ENCODE data around the gene GRIFIN. TPM values are rescaled to one million over a fixed set of nuclear protein-coding genes. Genes with fewer than 3 reads are reported as not detected.

GRIFIN gene
- total RNA-seq, 1 donor from 2014 or later, result not detected

- H3K27me3 Mint-ChIP-seq (ENCODE audit: low read depth), result no peaks in the 10 kb centered on the region
- H3K27ac Mint-ChIP-seq, result no peak overlapping the region
- intact Hi-C loops (cut with micrococcal nuclease), result no loop called here
- H3K4me3 Mint-ChIP-seq (ENCODE audit: low read depth), result no peak overlapping the region
- no peaks in the 10 kb centered on the region for H3K9me3 Mint-ChIP-seq
- no peak for DNase-seq (ENCODE audit: low spot score)
- no peaks in the 10 kb centered on the region for H3K36me3 Mint-ChIP-seq (ENCODE audit: low read depth)
- H3K4me1 Mint-ChIP-seq (ENCODE audit: low read depth), result peaks cover 27% of the 10 kb centered on the region
These were observed 34.1 kb upstream of the GRIFIN start for GRCh38 chr7:2510130-2510776.

DNA sequence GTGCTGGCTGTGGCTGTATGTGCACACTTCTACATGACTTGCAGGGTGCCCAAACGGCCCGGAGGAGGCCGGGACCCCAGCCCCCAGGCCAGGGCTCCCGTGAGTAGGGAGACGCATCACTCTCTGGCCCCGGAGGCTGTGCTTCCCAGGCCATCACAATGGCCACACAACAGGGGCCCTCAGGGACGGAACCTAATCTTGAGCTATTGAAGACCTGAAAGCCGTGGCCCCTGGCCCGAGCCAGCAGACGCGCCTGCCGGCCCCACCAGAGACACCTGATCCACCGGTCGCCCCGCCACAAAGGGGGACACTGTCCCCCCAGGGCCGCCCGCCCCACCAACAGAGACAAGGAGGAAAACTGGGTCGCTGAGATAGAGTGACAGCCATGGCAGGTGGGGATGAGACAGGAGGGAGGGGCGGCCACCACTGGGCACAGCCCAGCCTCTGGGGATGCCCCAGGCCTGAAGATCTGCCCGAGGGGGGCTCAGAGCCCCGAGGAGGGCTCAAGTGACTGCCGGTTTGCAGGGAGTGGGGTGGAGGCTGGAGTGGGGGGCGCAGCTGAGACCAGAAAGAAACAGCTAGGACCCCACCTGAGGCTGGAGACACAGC is 33.2 kb upstream of the GRIFIN start:
- DNase-seq (ENCODE audit: low spot score), result no peak
- H3K36me3 Mint-ChIP-seq (ENCODE audit: low read depth), result no peaks in the 10 kb centered on the region
- no peaks in the 10 kb centered on the region for H3K27me3 Mint-ChIP-seq (ENCODE audit: low read depth)
- H3K4me1 Mint-ChIP-seq (ENCODE audit: low read depth), result peaks cover 27% of the 10 kb centered on the region
- no peak overlapping the region for H3K27ac Mint-ChIP-seq
- peak overlapping the region; percentile 45 for H3K4me3 Mint-ChIP-seq (ENCODE audit: low read depth)
- no peaks in the 10 kb centered on the region for H3K9me3 Mint-ChIP-seq
- intact Hi-C loops (cut with micrococcal nuclease), result no loop called here

- Mint-ChIP-seq H3K4me1 (ENCODE audit: low read depth) (peaks cover 27% of the 10 kb centered on the region), H3K27ac (peak overlapping the region; percentile 55), H3K9me3 (no peaks in the 10 kb centered on the region), H3K27me3 (ENCODE audit: low read depth) (no peaks in the 10 kb centered on the region), H3K4me3 (ENCODE audit: low read depth) (peak overlapping the region; percentile 45), H3K36me3 (ENCODE audit: low read depth) (no peaks in the 10 kb centered on the region)
- intact Hi-C loops (cut with micrococcal nuclease), result no loop called here
- peak; percentile 63 for DNase-seq (ENCODE audit: low spot score)
These were observed 32.4 kb upstream of the GRIFIN start for GRCh38 chr7:2508327-2509215.

DNA sequence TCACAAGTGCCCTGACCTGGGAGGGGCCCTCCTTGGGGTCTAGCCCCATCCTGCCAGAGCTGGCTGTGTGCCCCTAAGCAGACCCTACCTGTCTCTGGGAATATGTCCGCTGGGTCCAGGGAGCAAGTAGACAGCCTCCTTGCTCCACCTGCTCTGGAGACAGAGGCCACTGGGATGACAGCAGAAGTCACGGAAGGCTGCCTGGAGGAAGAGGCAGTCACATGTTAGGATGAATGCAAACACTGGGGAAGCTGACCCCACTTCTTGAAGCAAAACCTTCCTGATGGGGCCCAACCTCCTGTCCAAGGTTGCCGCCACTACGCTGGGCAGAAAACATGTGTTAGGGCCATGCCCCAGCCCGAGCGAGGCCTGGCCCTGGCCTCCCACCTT is 31.7 kb upstream of the GRIFIN start:
- H3K4me3 Mint-ChIP-seq (ENCODE audit: low read depth), result no peak overlapping the region
- intact Hi-C loops (cut with micrococcal nuclease), result no loop called here
- no peaks in the 10 kb centered on the region for H3K36me3 Mint-ChIP-seq (ENCODE audit: low read depth)
- H3K9me3 Mint-ChIP-seq, result no peaks in the 10 kb centered on the region
- no peaks in the 10 kb centered on the region for H3K27me3 Mint-ChIP-seq (ENCODE audit: low read depth)
- peaks cover 27% of the 10 kb centered on the region for H3K4me1 Mint-ChIP-seq (ENCODE audit: low read depth)
- no peak for DNase-seq (ENCODE audit: low spot score)
- no peak overlapping the region for H3K27ac Mint-ChIP-seq

GRCh38 chr7:2507208-2507916 is 31.2 kb upstream of the GRIFIN start:
- Mint-ChIP-seq H3K9me3 (no peaks in the 10 kb centered on the region), H3K27ac (no peak overlapping the region), H3K36me3 (ENCODE audit: low read depth) (no peaks in the 10 kb centered on the region), H3K27me3 (ENCODE audit: low read depth) (no peaks in the 10 kb centered on the region), H3K4me3 (ENCODE audit: low read depth) (no peak overlapping the region), H3K4me1 (ENCODE audit: low read depth) (peaks cover 24% of the 10 kb centered on the region)
- no peak for DNase-seq (ENCODE audit: low spot score)
- intact Hi-C loops (cut with micrococcal nuclease), result no loop called here

DNA sequence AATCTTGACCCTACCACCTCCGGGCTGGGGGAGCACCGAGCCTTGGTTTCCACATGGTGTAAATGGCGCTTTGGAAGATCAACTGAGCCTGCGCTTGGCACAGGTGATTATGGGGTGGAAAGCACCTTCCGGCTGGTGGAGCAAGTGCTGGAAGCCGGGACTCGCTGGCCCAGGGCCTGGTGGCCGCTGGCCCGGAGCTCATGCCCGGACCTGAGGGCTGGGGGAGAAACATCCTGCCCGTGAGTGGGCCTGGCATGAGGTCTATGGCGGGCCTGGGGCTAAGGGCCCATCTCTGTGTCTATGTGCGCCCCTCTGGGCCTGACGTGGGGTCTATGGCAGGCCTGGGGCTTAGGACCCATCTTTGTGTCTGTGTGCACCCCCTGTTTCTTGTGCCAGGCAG is 29.2 kb upstream of the GRIFIN start:
- Mint-ChIP-seq H3K36me3 (ENCODE audit: low read depth) (no peaks in the 10 kb centered on the region), H3K4me1 (ENCODE audit: low read depth) (peaks cover 15% of the 10 kb centered on the region), H3K4me3 (ENCODE audit: low read depth) (no peak overlapping the region), H3K27ac (no peak overlapping the region), H3K27me3 (ENCODE audit: low read depth) (no peaks in the 10 kb centered on the region), H3K9me3 (no peaks in the 10 kb centered on the region)
- intact Hi-C loops (cut with micrococcal nuclease), result no loop called here
- no peak for DNase-seq (ENCODE audit: low spot score)

GRCh38 chr7:2504889-2505375 is 28.7 kb upstream of the GRIFIN start:
- H3K27ac Mint-ChIP-seq, result no peak overlapping the region
- H3K36me3 Mint-ChIP-seq (ENCODE audit: low read depth), result no peaks in the 10 kb centered on the region
- no peak for DNase-seq (ENCODE audit: low spot score)
- intact Hi-C loops (cut with micrococcal nuclease), result no loop called here
- no peak overlapping the region for H3K4me3 Mint-ChIP-seq (ENCODE audit: low read depth)
- no peaks in the 10 kb centered on the region for H3K27me3 Mint-ChIP-seq (ENCODE audit: low read depth)
- H3K9me3 Mint-ChIP-seq, result no peaks in the 10 kb centered on the region
- H3K4me1 Mint-ChIP-seq (ENCODE audit: low read depth), result peaks cover 14% of the 10 kb centered on the region

- no peak for DNase-seq (ENCODE audit: low spot score)
- Mint-ChIP-seq H3K27me3 (ENCODE audit: low read depth) (no peaks in the 10 kb centered on the region), H3K27ac (no peak overlapping the region), H3K36me3 (ENCODE audit: low read depth) (no peaks in the 10 kb centered on the region), H3K9me3 (no peaks in the 10 kb centered on the region), H3K4me1 (ENCODE audit: low read depth) (peaks cover 13% of the 10 kb centered on the region), H3K4me3 (ENCODE audit: low read depth) (no peak overlapping the region)
- intact Hi-C loops (cut with micrococcal nuclease), result no loop called here
These were observed 28.1 kb upstream of the GRIFIN start for GRCh38 chr7:2504128-2504888.

DNA sequence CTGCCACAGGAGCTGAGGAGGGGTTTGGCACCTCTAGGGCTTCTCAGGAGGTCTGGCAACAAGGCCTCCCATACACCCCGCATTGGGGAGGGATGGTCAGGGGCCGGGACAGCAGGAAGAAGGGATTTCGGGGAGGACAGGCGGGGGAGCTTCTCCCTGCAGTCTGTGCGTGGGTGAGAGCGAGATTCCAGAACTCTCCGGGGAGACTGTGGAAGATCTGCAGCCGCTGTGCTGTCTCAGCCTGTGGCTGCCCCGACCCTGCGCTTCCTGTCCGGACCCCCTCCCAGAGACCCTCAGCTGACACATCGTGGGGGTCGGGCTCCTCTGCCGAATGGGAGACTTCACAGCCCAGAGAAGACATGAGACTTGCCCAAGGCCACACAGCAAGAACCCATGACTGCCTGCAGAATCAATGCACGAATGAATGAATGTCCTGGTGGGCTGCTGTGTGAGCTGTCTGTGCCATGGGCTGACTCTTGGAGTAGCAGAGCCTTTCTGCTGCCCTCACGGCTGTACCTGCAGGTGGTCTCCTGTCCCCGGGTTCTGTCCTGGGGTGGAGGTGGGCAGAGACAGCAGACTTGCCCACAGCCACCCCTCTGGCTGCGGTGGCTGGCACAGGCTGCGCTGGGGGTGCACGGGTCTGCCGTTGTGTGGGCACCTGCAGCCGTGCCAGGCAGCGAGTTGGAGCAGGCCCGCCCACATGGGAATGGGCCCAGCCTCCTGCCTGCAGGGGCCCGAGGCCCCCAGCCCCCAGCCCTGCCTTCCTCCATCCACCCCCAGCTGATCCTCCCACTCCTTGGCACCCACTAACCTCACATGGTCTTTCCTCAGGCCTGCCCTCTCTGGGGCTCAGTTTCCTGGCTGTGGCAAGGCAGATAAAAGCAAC is 27.1 kb upstream of the GRIFIN start:
- Mint-ChIP-seq H3K4me1 (ENCODE audit: low read depth) (peaks cover 2% of the 10 kb centered on the region), H3K4me3 (ENCODE audit: low read depth) (no peak overlapping the region), H3K27ac (no peak overlapping the region), H3K27me3 (ENCODE audit: low read depth) (no peaks in the 10 kb centered on the region), H3K9me3 (no peaks in the 10 kb centered on the region), H3K36me3 (ENCODE audit: low read depth) (no peaks in the 10 kb centered on the region)
- intact Hi-C loops (cut with micrococcal nuclease), result no loop called here
- DNase-seq (ENCODE audit: low spot score), result no peak

GRCh38 chr7:2502647-2502966 is 26.4 kb upstream of the GRIFIN start:
- DNase-seq (ENCODE audit: low spot score), result no peak
- peaks cover under 1% of the 10 kb centered on the region for H3K27me3 Mint-ChIP-seq (ENCODE audit: low read depth)
- no peak overlapping the region for H3K4me3 Mint-ChIP-seq (ENCODE audit: low read depth)
- no peak overlapping the region for H3K27ac Mint-ChIP-seq
- no peaks in the 10 kb centered on the region for H3K36me3 Mint-ChIP-seq (ENCODE audit: low read depth)
- no peaks in the 10 kb centered on the region for H3K4me1 Mint-ChIP-seq (ENCODE audit: low read depth)
- intact Hi-C loops (cut with micrococcal nuclease), result no loop called here
- H3K9me3 Mint-ChIP-seq, result no peaks in the 10 kb centered on the region

GRCh38 chr7:2501947-2502646 is 25.9 kb upstream of the GRIFIN start:
- no peaks in the 10 kb centered on the region for H3K36me3 Mint-ChIP-seq (ENCODE audit: low read depth)
- no peaks in the 10 kb centered on the region for H3K4me1 Mint-ChIP-seq (ENCODE audit: low read depth)
- intact Hi-C loops (cut with micrococcal nuclease), result no loop called here
- no peak for DNase-seq (ENCODE audit: low spot score)
- H3K9me3 Mint-ChIP-seq, result no peaks in the 10 kb centered on the region
- no peak overlapping the region for H3K4me3 Mint-ChIP-seq (ENCODE audit: low read depth)
- no peak overlapping the region for H3K27ac Mint-ChIP-seq
- peaks cover 5% of the 10 kb centered on the region for H3K27me3 Mint-ChIP-seq (ENCODE audit: low read depth)

Data from activated T-helper 2 cell treated with anti-CD3 and anti-CD28 coated beads, Interferon-gamma antibody, Interleukin-2, Interleukin-4, amounts not matched to agents 10 μg/mL and 5 μg/mL and 100 μg/mL, durations not matched to agents 14 hours and 24 hours and 36 hours (primary cell).